NT2/D1 (cell line): ENCODE data around the gene GMDS.

Source experiments
- SUZ12 ChIP-seq: IDR thresholded peaks from 2 replicates; pipeline ENCODE4 v1.6.1; 2011; ENCODE audit not compliant: insufficient read length, insufficient read depth; ENCODE audit errors: extremely low read depth
- YY1 ChIP-seq: IDR thresholded peaks from 2 replicates; pipeline ENCODE4 v1.6.1; 2011; ENCODE audit not compliant: insufficient read length, insufficient read depth
- ZNF274 ChIP-seq: IDR thresholded peaks from 2 replicates; pipeline ENCODE4 v1.6.1; 2011; ENCODE audit warnings: mild to moderate bottlenecking, low read depth, low read length

DNA sequence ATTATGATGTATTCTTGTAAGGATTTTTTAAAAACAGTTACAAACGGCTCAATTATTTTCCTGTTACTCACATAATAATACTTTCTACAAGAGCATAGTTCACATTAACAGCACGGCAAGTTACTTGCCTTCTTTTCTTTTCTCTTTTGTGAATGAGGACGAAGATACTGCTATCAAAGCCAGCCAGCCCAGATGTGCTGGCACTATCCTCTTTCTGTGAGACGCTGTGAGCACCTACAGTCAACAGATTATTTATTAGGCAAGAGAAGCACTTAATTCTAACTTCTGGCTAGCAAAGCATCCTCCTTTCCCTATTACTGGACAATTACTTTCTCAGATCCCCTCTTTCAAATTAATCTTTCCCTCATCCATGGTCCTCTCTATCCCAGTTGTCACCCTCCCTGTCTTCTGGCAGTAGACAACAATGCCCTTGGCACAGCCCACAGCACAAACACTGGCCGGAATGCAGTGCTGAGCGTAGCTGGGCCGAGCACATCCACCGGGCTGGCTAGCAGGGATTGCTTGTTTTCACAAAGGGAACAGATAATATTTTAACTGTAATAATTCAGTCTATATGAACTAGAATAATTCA is 373.6 kb downstream of the GMDS start:
- TF ChIP-seq YY1 (no peak), ZNF274 (no peak), SUZ12 (no peak)
